ENCODE measurements around the gene CHRNA5.

The CHRNA5 gene

DNA sequence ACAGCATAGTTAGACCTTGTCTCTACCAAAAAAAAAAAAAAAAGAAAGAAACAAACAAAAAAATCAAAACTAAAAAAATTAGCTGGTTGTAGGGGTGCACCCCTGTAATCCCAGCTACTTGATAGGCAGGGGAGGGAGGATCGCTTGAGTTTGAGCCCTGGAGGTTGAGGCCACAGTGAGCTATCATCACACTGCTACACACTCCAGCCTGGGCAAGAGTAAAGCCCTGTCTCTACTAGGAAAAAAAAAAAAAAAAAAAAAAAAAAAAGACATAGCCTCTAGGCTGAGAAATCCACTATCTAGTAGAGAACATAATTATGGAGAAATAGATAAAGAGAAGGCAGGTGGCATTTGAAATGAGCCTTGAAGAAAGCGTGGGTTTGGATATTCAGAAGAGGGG is 2.2 kb upstream of the CHRNA5 start:
- no peaks in the 10 kb centered on the region for H3K27me3 ChIP-seq (ENCODE audit: control insufficient read depth in 2 of 2, insufficient read depth in 2 of 2, low read length in 2 of 2)

GRCh38 chr15:78564743-78565096 is 600 bp upstream of the CHRNA5 start:
- Histone ChIP-seq H3K4me3 (ENCODE audit: low read length in 2 of 2) (peak overlapping the region; percentile 76 to 81), H3K27ac (ENCODE audit: low read depth in 2 of 2, low read length in 2 of 2) (peak overlapping the region in 1 of 2 donors; percentile 32), H3K9me3 (ENCODE audit: control insufficient read depth in 2 of 2, low read length in 2 of 2) (no peaks in the 10 kb centered on the region), H3K9ac (ENCODE audit: low read depth in 1 of 2, low read length in 2 of 2) (peak overlapping the region in 1 of 2 donors; percentile 47), H3K4me1 (ENCODE audit: control insufficient read depth in 2 of 2, insufficient read depth in 2 of 2, low read length in 2 of 2) (peaks cover 9 to 14% of the 10 kb centered on the region in 2 donors), H3K36me3 (ENCODE audit: control insufficient read depth in 2 of 2, insufficient read depth in 2 of 2, low read length in 2 of 2) (no peaks in the 10 kb centered on the region), H3K27me3 (ENCODE audit: control insufficient read depth in 2 of 2, insufficient read depth in 2 of 2, low read length in 2 of 2) (no peaks in the 10 kb centered on the region)

More for the DNA sequence above, 2.2 kb upstream of the CHRNA5 start:
- Histone ChIP-seq H3K36me3 (ENCODE audit: control insufficient read depth in 2 of 2, insufficient read depth in 2 of 2, low read length in 2 of 2) (no peaks in the 10 kb centered on the region), H3K9me3 (ENCODE audit: control insufficient read depth in 2 of 2, low read length in 2 of 2) (no peaks in the 10 kb centered on the region), H3K27ac (ENCODE audit: low read depth in 2 of 2, low read length in 2 of 2) (no peak overlapping the region), H3K4me1 (ENCODE audit: control insufficient read depth in 2 of 2, insufficient read depth in 2 of 2, low read length in 2 of 2) (peaks cover 9 to 14% of the 10 kb centered on the region in 2 donors), H3K4me3 (ENCODE audit: low read length in 2 of 2) (no peak overlapping the region), H3K9ac (ENCODE audit: low read depth in 1 of 2, low read length in 2 of 2) (no peak overlapping the region)

- no peak overlapping the region for H3K27ac ChIP-seq (ENCODE audit: low read depth in 2 of 2, low read length in 2 of 2)
- H3K9ac ChIP-seq (ENCODE audit: low read depth in 1 of 2, low read length in 2 of 2): peak overlapping the region; percentile 41 to 65
- H3K9me3 ChIP-seq (ENCODE audit: control insufficient read depth in 2 of 2, low read length in 2 of 2): no peaks in the 10 kb centered on the region
- peaks cover 9 to 14% of the 10 kb centered on the region in 2 donors for H3K4me1 ChIP-seq (ENCODE audit: control insufficient read depth in 2 of 2, insufficient read depth in 2 of 2, low read length in 2 of 2)
- H3K36me3 ChIP-seq (ENCODE audit: control insufficient read depth in 2 of 2, insufficient read depth in 2 of 2, low read length in 2 of 2): no peaks in the 10 kb centered on the region
- H3K4me3 ChIP-seq (ENCODE audit: low read length in 2 of 2): peak overlapping the region; percentile 76 to 81
- no peaks in the 10 kb centered on the region for H3K27me3 ChIP-seq (ENCODE audit: control insufficient read depth in 2 of 2, insufficient read depth in 2 of 2, low read length in 2 of 2)
These were observed 843 bp downstream of the CHRNA5 start for GRCh38 chr15:78565951-78566774.

DNA sequence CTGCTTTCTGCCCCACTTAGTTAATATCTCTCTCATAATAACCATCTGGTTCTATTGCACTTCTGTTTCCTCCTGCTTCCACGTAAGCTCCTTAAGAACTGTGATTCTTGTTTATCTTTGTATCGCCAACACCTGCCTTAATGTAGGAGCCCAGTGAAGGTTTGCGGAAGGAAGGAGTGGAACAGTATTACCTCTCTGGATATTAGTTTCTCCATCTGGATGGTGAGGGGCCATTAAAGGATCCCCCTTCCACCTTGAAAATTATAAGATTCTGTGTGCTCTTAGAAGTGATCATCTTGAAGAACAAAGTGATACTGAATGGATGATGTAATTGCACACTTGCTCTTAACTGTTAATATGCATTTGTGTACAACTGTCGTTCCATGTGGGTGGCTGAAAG is 2.2 kb downstream of the CHRNA5 start:
- no peak overlapping the region for H3K4me3 ChIP-seq (ENCODE audit: low read length in 2 of 2)
- H3K27ac ChIP-seq (ENCODE audit: low read depth in 2 of 2, low read length in 2 of 2): no peak overlapping the region
- no peak overlapping the region for H3K9ac ChIP-seq (ENCODE audit: low read depth in 1 of 2, low read length in 2 of 2)
- H3K27me3 ChIP-seq (ENCODE audit: control insufficient read depth in 2 of 2, insufficient read depth in 2 of 2, low read length in 2 of 2): no peaks in the 10 kb centered on the region
- no peaks in the 10 kb centered on the region for H3K9me3 ChIP-seq (ENCODE audit: control insufficient read depth in 2 of 2, low read length in 2 of 2)
- peaks cover 9 to 14% of the 10 kb centered on the region in 2 donors for H3K4me1 ChIP-seq (ENCODE audit: control insufficient read depth in 2 of 2, insufficient read depth in 2 of 2, low read length in 2 of 2)
- H3K36me3 ChIP-seq (ENCODE audit: control insufficient read depth in 2 of 2, insufficient read depth in 2 of 2, low read length in 2 of 2): no peaks in the 10 kb centered on the region

- Histone ChIP-seq H3K4me3 (ENCODE audit: low read length in 2 of 2) (no peak overlapping the region), H3K9ac (ENCODE audit: low read depth in 1 of 2, low read length in 2 of 2) (no peak overlapping the region), H3K36me3 (ENCODE audit: control insufficient read depth in 2 of 2, insufficient read depth in 2 of 2, low read length in 2 of 2) (no peaks in the 10 kb centered on the region), H3K27ac (ENCODE audit: low read depth in 2 of 2, low read length in 2 of 2) (no peak overlapping the region), H3K9me3 (ENCODE audit: control insufficient read depth in 2 of 2, low read length in 2 of 2) (no peaks in the 10 kb centered on the region), H3K4me1 (ENCODE audit: control insufficient read depth in 2 of 2, insufficient read depth in 2 of 2, low read length in 2 of 2) (peaks cover 4 to 8% of the 10 kb centered on the region in 2 donors), H3K27me3 (ENCODE audit: control insufficient read depth in 2 of 2, insufficient read depth in 2 of 2, low read length in 2 of 2) (no peaks in the 10 kb centered on the region)
These were observed 5.4 kb downstream of the CHRNA5 start for GRCh38 chr15:78570710-78571109.

- Histone ChIP-seq H3K27ac (ENCODE audit: low read depth in 2 of 2, low read length in 2 of 2) (no peak overlapping the region), H3K4me1 (ENCODE audit: control insufficient read depth in 2 of 2, insufficient read depth in 2 of 2, low read length in 2 of 2) (peaks cover 0 to 2% of the 10 kb centered on the region in 2 donors), H3K36me3 (ENCODE audit: control insufficient read depth in 2 of 2, insufficient read depth in 2 of 2, low read length in 2 of 2) (no peaks in the 10 kb centered on the region), H3K27me3 (ENCODE audit: control insufficient read depth in 2 of 2, insufficient read depth in 2 of 2, low read length in 2 of 2) (no peaks in the 10 kb centered on the region), H3K4me3 (ENCODE audit: low read length in 2 of 2) (no peak overlapping the region), H3K9me3 (ENCODE audit: control insufficient read depth in 2 of 2, low read length in 2 of 2) (no peaks in the 10 kb centered on the region), H3K9ac (ENCODE audit: low read depth in 1 of 2, low read length in 2 of 2) (no peak overlapping the region)
These were observed 6.1 kb downstream of the CHRNA5 start for GRCh38 chr15:78571382-78571781.

GRCh38 chr15:78573416-78573815 is 8.1 kb downstream of the CHRNA5 start:
- no peaks in the 10 kb centered on the region for H3K9me3 ChIP-seq (ENCODE audit: control insufficient read depth in 2 of 2, low read length in 2 of 2)

DNA sequence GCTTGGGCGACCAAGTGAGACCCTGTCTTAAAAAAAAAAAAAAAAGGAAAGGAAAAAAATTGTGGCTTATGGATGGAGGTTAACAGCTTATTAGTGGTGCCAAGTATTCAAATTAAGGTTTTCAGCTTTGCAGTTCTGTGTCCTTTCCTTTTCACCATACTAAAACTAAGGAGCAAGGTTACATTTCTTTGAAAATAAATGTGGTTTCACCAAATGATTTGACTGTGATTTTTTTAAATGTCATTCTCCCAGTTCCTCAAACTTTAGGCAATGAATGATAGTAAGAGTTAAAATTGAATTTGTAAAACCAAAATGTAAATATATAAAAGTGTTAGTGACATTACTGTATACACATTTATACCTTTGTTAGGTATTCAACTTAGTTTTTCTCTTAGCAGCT is 9.6 kb downstream of the CHRNA5 start:
- Histone ChIP-seq H3K27ac (ENCODE audit: low read depth in 2 of 2, low read length in 2 of 2) (no peak overlapping the region), H3K4me3 (ENCODE audit: low read length in 2 of 2) (no peak overlapping the region), H3K9me3 (ENCODE audit: control insufficient read depth in 2 of 2, low read length in 2 of 2) (no peaks in the 10 kb centered on the region), H3K27me3 (ENCODE audit: control insufficient read depth in 2 of 2, insufficient read depth in 2 of 2, low read length in 2 of 2) (no peaks in the 10 kb centered on the region), H3K36me3 (ENCODE audit: control insufficient read depth in 2 of 2, insufficient read depth in 2 of 2, low read length in 2 of 2) (no peaks in the 10 kb centered on the region), H3K4me1 (ENCODE audit: control insufficient read depth in 2 of 2, insufficient read depth in 2 of 2, low read length in 2 of 2) (no peaks in the 10 kb centered on the region), H3K9ac (ENCODE audit: low read depth in 1 of 2, low read length in 2 of 2) (no peak overlapping the region)

More at GRCh38 chr15:78573416-78573815, 8.1 kb downstream of the CHRNA5 start:
- Histone ChIP-seq H3K4me3 (ENCODE audit: low read length in 2 of 2) (no peak overlapping the region), H3K4me1 (ENCODE audit: control insufficient read depth in 2 of 2, insufficient read depth in 2 of 2, low read length in 2 of 2) (no peaks in the 10 kb centered on the region), H3K36me3 (ENCODE audit: control insufficient read depth in 2 of 2, insufficient read depth in 2 of 2, low read length in 2 of 2) (no peaks in the 10 kb centered on the region), H3K9ac (ENCODE audit: low read depth in 1 of 2, low read length in 2 of 2) (no peak overlapping the region), H3K27me3 (ENCODE audit: control insufficient read depth in 2 of 2, insufficient read depth in 2 of 2, low read length in 2 of 2) (no peaks in the 10 kb centered on the region), H3K27ac (ENCODE audit: low read depth in 2 of 2, low read length in 2 of 2) (no peak overlapping the region)

DNA sequence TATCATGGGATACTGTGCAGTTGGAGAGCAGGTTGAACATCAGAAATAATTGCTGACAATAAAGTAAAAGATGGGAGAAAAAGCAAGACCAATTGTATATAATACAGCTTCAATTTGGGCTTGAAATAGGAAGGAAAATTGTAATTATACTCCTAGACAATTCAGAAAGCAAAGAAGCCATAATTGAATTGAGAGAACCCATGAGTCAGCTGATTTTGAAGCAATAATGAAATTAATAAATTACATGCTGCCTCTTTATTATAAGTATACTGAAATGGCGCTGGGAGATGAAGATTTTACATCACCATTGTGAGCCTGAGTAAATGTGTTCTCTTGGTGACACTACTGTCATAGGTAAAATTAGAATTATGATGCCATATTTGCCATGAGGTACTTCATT is 32.3 kb downstream of the CHRNA5 start:
- no peak overlapping the region for H3K4me3 ChIP-seq (ENCODE audit: low read length in 2 of 2)
- no peak overlapping the region for H3K27ac ChIP-seq (ENCODE audit: low read depth in 2 of 2, low read length in 2 of 2)
- no peaks in the 10 kb centered on the region for H3K36me3 ChIP-seq (ENCODE audit: control insufficient read depth in 2 of 2, insufficient read depth in 2 of 2, low read length in 2 of 2)
- no peaks in the 10 kb centered on the region for H3K4me1 ChIP-seq (ENCODE audit: control insufficient read depth in 2 of 2, insufficient read depth in 2 of 2, low read length in 2 of 2)
- no peak overlapping the region for H3K9ac ChIP-seq (ENCODE audit: low read depth in 1 of 2, low read length in 2 of 2)
- H3K27me3 ChIP-seq (ENCODE audit: control insufficient read depth in 2 of 2, insufficient read depth in 2 of 2, low read length in 2 of 2): no peaks in the 10 kb centered on the region
- no peaks in the 10 kb centered on the region for H3K9me3 ChIP-seq (ENCODE audit: control insufficient read depth in 2 of 2, low read length in 2 of 2)

GRCh38 chr15:78598348-78598747 is 33.0 kb downstream of the CHRNA5 start:
- H3K9ac ChIP-seq (ENCODE audit: low read depth in 1 of 2, low read length in 2 of 2): no peak overlapping the region
- H3K4me1 ChIP-seq (ENCODE audit: control insufficient read depth in 2 of 2, insufficient read depth in 2 of 2, low read length in 2 of 2): no peaks in the 10 kb centered on the region
- no peaks in the 10 kb centered on the region for H3K9me3 ChIP-seq (ENCODE audit: control insufficient read depth in 2 of 2, low read length in 2 of 2)
- H3K27ac ChIP-seq (ENCODE audit: low read depth in 2 of 2, low read length in 2 of 2): no peak overlapping the region
- no peak overlapping the region for H3K4me3 ChIP-seq (ENCODE audit: low read length in 2 of 2)
- H3K27me3 ChIP-seq (ENCODE audit: control insufficient read depth in 2 of 2, insufficient read depth in 2 of 2, low read length in 2 of 2): no peaks in the 10 kb centered on the region
- H3K36me3 ChIP-seq (ENCODE audit: control insufficient read depth in 2 of 2, insufficient read depth in 2 of 2, low read length in 2 of 2): no peaks in the 10 kb centered on the region
